GM12865 (cell line): ENCODE measurements around the gene C15orf39.
A peak's percentile ranks its signal among the peaks of the same experiment; 100 is the strongest.

Experiments used
- DNase-seq: peaks from one replicate; pipeline ENCODE4 v3.0.0; 2010; ENCODE audit warnings: low read depth
- H3K4me3 ChIP-seq: 2 replicates; pipeline ENCODE4 v1.5.1; 2011; ENCODE audit warnings: mild to moderate bottlenecking, low read depth, low read length, control low read depth
- CTCF ChIP-seq: IDR thresholded peaks from 2 replicates; pipeline ENCODE4 v1.5.1; 2011; ENCODE audit warnings: low read length, control low read depth, low read depth, inconsistent platforms; ENCODE audit not compliant: insufficient read depth; ENCODE audit errors: missing control alignments

C15orf39 gene

DNA sequence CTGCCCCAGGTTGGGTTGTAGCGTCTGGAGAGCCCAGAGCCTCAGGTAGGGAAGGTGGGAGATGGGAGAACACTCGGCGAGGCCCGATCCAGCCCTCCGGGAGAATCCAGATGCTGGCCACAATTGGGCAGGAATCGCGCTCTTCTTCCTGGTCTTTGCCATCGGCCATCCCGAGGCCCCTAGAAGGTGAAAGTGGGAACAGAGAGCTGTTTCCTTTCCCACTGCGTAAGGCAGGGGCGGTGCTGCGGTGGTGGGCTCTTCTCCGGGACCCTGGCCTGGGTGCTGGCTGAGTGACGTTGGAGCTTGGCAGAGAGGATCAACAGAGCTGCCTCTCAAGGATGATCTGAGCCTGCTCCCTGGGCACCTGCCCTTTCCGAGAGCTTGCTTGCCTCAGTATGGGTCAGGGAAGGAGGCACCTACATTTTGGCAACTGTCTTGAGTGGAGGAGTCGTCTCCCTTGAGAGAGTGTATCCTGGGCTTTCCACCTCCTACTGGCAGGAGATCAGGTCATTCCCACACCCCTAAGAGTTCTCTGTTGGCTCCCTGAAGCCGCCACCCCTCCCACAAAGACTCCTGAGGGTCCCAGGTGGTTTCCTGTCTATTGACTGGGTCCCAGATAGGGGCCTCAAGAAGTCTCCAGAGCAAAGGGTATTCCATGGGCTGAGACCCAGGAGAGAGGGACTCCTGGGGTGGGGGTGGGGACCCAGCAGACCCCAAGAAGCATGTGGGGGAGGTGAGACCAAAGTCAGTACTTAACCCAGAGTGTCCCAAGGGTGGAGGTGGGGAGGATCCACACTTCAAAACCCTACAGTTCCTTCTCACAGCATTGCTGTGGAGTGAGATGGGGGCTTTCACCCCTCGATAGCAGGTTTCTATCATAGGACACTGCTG lies 1.6 kb downstream of the C15orf39 start:
- H3K4me3 ChIP-seq = peak overlapping the region; percentile 75
- TF ChIP-seq CTCF = no peak
- no peak for DNase-seq

- no peak for TF ChIP-seq CTCF
- peak; percentile 59 for DNase-seq
- H3K4me3 ChIP-seq = peak overlapping the region; percentile 75
These were observed 2.2 kb downstream of the C15orf39 start for GRCh38 chr15:75203908-75204263.

GRCh38 chr15:75204340-75205063 lies 2.8 kb downstream of the C15orf39 start:
- DNase-seq = peak; percentile 95
- peak; percentile 95 for TF ChIP-seq CTCF
- H3K4me3 ChIP-seq = peak overlapping the region; percentile 75

DNA sequence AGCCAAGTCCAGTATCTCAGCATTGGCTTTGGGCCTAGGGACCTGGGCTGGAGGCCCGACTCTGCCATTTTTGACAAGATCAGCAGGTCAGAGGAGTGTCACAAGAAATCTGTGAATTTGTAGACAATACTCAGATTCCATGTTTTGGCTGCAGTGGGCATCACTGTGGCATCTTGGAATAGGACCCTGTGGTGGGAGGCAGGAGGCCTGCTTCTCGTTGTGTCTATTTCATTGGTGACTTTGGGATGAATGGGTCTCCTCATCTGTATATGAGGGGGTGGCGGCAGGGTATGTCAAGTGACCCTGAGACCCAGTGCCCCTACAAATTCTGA lies 3.3 kb downstream of the C15orf39 start:
- TF ChIP-seq CTCF = no peak
- DNase-seq = no peak
- peak overlapping the region; percentile 36 for H3K4me3 ChIP-seq

- TF ChIP-seq CTCF = no peak
- no peak for DNase-seq
These were observed 4.3 kb downstream of the C15orf39 start for GRCh38 chr15:75206006-75206405.

DNA sequence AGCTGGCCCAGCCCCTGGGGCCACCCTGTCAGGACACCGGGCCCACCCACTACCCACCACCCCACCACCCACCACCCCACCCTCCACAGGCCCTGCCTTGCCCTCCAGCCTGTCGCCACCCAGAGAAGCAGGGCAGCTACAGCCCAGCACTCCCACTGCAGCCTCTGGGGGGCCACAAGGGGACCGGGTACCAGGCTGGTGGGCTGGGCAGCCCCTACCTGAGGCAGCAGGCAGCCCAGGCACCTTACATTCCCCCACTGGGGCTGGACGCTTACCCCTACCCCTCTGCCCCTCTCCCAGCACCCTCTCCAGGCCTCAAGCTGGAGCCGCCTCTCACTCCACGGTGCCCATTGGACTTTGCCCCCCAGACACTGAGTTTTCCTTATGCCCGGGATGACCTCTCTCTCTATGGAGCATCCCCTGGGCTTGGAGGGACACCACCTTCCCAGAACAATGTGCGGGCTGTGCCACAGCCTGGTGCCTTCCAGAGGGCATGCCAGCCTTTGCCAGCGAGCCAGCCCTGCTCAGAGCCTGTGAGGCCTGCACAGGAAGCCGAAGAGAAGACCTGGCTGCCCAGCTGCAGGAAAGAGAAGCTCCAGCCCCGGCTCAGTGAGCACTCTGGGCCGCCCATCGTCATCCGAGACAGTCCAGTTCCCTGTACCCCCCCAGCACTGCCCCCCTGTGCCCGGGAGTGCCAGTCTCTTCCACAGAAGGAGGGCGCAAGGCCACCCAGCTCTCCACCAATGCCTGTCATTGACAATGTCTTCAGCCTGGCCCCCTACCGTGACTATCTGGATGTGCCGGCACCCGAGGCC lies 5.3 kb downstream of the C15orf39 start:
- no peak for TF ChIP-seq CTCF
- no peak overlapping the region for H3K4me3 ChIP-seq
- no peak for DNase-seq

More at GRCh38 chr15:75206006-75206405, 4.3 kb downstream of the C15orf39 start:
- no peak overlapping the region for H3K4me3 ChIP-seq
